ENCODE data around the gene TTC7B.

TTC7B gene

DNA sequence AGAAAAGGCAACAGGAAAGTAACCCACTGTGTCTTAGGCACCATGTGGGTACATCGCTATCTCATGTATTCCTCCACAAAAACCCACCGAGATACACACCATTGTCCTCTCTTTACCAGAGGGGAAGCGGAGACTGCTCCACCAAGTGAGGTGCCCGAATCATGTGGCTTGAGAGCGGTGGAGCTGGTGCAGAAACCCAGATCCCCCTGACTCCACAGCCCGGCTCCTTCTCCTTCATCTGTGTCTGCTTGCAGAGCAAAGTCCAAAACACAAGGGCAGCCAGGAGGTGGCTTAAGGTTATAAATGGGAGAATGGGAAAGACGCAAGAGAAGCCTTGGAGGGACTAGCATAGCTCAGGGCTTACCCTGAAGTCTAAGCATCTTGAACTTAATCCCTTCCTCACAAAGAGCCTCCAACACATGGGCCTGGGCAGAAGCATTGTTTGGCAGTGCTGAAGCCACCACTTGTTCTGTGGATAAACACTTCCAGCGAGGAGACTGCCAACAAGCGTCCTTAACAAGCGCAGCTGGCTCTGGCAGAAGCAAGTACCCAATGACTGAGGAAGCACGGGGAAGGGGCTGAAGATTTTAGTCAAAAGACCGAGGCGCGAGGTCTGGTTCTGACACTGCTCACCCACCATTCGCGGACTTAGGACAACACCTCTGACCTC lies 83.0 kb downstream of the TTC7B start:
- no peak for DNase-seq

DNA sequence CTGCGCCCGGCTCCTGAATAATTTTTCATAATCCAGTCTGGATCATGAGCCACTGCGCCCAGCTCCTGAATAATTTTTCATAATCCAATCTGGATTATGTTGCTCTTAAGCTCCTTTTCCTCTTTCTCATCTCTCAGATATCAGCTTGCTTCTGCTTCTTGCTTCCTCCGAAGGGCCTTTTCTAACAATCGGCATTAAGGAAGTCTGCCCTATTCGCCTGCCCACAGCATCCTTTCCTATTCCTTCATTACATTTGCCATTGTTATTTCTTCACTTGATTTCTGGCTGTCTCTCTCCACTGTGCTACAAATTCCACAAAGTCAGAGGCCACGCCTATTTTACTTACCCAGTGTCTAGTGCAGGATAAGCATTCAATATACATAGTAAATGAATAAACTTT lies 83.5 kb downstream of the TTC7B start:
- no peak for DNase-seq

DNA sequence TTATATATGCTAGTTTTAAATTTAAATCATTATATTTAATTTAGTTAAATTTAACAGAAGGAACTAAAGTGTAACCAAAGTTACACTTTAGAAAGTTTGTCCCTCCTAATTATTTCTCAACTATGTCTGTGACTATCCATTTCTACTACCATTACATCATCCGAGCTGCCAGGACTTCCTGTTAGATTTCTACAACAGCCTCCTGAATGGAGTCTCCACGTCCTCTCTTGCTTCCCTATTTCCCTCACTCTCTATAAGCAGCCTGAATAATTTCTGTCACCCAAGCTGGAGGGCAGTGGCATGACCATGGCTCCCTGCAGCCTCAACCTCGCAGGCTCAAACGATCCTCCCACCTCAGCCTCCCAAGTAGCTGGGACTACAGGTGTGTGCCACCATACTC lies 84.1 kb downstream of the TTC7B start:
- DNase-seq = no peak

DNA sequence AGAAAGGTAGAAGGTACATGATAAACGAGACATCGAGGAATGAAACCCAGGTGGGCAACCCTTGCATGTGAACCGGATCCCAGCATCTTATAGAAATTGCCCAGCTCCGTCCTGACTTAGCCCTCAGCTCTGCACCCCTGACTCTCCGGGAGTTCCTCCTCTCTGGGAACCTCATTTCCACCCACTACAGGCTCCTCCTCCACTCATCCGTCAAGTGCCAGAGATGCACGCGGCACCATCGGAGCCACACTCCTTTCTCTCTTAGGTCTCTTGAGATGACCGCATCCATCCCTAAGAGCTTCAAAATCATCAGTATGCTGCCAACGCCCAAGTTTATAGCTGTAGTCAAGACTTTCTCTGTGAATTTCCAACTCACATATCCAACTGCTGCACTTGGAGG lies 84.7 kb downstream of the TTC7B start:
- no peak for DNase-seq

DNA sequence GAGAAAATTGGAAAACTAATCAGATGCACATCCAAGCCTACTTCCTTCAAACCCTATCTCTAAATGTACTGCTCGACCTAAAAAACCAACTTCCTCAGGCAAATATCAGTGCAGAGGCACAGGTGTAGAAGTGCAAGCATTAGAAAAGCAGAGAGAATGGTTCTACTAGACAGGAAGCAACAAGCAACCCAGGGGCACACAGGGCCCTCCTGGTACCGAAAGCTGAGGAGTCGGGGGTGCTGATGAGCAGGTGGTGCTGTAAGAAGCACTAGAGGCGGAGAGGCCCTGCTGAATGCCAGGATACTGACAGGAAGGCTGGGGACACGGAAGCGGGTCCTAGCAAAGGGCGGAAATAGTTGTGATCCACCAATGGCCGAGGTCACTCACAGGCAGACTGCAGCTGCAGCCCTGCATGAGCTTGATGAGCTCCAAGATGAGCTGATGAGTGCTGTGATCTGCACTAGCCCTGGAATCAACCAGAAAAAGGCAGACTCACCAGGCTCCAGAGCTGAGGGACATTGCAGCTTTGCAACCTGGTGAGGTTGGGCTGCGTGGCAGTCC lies 85.9 kb downstream of the TTC7B start:
- DNase-seq = no peak

DNA sequence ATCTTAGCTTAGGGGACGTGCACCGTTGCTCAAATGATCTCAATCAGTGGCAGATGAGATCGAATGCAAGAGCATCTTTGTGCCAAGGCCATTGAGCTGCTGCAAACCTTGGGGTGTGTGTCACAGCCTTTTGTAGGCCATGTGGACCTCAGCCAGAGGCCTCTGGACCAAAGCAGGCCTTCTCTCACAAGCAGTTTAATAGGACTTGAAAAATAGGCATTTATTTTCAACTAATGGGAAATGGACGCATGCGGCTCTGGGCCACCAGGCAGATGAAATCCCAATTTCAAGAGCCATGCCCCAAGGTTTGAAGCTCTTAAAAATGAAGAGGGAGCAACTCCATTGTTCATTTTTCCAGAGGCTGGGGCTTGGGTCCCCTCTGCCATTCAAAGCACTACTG lies 87.3 kb downstream of the TTC7B start:
- no peak for DNase-seq

DNA sequence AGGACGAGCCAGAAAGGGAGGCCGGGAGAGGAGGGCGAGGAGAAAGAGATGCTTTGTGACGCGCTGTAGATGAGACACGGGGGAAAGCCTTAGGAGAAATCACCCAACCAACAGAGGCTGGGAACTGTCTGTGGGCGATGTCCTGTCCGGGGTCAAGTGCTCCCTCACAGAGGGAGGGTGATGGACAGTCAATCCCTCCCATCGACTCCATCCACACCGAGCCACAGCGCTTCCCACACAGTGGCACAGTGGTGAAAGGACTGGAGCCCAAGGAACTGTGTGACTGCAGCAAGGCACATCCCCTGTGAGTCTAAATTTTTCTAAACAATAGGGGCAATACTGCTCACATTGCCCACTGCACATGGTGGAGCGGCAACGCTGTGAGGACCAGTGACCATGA lies 89.1 kb downstream of the TTC7B start:
- no peak for DNase-seq

DNA sequence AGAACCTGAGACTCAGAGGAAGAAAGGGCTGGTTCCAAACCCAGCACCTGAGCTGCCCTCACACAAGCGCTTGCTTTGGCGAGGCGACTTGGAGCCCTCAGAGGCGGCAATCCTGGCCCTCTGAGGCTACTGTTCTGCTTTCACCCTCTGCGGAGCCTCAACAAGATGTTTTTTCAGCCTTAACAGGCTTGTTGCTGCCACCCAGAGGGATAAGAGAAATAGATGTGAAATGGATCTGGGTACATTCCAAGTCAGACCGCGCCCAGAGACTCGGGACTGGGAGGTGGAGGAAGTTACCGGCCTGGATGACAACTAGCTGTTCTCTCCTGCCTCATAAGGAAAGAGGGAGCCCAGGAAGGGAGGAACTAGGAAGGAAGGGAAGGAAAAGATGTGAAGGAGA lies 89.6 kb downstream of the TTC7B start:
- no peak for DNase-seq

DNA sequence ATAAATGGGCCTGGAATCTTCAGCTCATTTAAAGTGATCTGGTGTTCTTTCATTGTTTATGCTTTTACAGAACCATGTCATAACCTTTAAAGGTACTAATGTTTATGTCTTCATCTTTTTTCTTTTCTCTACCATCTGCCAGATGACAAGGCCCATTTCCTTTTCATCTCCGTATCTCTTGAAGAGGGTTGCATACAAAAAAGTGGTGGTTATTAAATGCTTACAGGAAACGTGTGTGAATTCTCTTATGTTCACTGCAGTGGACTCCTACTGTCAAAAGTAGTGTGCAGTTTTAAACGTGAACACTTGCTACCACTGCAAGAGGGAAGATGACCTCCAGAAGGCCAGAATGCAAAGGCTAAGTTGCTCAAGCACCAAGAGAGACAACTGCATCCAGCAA lies 91.4 kb downstream of the TTC7B start:
- DNase-seq = no peak

DNA sequence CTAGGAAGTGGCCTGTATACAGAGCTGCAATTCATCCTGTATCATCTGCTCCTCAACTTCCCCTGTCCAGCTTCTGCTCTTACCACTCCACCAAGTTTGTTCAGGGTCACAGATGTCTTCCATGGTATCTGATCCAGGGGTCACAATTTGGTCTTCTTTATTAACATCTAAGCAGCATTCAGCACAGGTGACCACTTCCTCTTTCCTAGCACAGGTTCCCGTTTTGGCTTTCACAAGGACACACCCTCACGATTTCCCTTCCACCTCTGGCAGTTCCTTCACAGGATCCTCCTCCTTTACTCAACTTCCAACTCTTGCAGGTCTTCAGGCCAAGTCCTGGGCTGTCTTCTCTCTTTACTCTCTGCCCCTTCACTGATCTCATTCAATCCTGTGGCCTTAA lies 93.6 kb downstream of the TTC7B start:
- DNase-seq = no peak

DNA sequence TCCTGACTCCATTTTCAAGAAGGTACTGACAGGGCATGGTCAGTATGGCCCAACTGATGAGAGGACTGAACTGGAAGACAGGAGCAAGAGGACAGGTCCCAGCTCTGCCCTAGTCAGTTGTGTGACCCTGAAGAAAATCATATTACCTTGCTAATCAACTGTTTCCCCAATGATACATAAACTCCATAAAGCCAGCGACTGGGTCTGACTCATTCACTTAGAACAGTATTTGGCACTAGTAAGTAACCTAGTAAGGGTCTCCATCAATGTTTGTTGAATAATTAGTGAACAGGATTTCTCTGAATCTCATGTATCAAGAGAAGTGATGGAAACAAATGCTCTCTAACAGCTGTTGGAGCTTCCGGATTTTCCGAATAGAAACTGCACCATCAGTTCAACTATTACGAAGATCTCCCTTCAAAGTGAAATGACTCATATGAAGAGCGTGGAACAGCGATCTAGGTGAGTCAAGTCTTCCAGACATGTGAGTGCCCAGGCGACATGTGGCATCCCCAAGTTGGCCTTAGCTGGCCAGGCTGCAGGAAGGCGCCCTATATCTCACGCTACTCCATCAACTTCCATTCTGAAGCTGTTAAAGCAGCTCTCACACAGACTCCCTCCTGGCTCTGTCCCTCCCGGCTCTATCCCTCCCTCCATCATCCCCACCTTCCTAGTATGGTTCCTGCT lies 94.5 kb downstream of the TTC7B start:
- DNase-seq = no peak

DNA sequence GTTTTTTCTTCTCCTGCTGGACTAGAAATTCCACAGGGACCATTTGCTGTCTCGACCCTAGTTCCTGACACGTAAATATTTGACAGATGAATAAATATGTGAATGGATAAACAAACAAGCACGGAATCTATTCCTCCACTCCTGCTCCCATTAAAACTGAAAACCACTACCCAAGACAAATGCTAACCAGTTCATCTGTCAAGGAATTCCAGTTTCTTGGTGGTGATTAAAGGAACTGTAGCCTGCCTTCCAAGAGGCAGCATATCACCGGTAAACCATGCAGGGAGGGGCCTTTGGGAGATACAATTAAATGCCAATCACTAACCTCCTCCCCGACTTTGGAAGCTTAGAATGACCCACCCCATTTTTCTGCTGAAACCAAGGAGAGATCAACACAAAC lies 95.4 kb downstream of the TTC7B start:
- no peak for DNase-seq

DNA sequence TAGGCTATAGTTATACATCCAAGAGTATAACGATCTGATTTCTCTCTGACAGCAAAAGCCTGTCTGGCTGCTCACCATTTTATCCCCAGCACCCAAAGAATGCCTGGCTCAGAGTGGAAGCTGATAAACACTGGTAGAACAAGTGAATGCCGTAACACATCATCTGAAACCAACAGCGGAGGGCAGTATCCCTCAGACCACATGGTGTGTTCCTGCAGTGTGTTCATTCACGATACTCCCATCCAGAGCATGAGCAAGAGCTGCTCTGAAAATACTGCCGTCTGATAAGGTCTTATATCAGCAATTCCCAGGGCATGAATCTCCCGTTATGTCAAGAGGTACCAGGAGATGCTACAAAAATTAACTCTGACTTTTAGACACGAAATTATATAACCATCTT lies 95.9 kb downstream of the TTC7B start:
- no peak for DNase-seq

DNA sequence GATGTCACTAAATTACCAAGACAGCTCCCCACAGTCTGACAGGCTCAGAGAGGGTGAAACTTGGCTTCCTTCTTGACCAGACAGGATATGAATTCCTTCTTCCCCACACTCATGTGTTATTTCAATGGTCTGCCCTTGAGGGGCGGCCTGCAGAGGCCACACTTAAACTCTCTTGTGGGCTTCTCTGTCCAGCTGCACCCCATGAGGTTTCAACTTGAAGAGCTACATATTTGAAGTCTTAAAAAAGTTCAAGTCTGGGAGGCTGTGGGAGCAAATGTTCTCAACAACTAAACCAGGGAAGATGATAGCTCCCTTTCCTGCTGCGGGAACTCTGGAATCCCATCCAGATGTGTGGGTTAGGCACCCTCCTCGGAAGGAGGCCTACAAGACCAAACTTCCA lies 98.3 kb downstream of the TTC7B start:
- DNase-seq = no peak

DNA sequence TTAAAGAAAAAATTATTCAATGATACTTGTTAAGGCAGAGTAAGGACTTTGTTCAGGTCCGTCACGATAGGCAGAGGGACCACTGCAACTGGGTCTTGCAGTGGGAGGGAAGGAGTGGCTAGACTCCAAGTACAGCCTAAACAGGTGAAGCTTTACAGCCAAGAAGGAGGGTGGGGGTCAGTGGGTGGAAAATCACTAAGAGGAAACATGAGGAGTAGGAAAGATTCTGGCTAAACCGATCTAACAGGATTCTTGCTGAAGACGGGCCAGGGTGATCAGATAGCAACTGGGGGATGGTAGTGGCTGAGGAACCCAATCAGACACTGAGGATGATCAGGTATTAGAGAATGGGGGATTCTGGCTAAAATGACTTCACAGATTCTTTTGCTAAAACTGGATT lies 100.2 kb downstream of the TTC7B start:
- DNase-seq = no peak

DNA sequence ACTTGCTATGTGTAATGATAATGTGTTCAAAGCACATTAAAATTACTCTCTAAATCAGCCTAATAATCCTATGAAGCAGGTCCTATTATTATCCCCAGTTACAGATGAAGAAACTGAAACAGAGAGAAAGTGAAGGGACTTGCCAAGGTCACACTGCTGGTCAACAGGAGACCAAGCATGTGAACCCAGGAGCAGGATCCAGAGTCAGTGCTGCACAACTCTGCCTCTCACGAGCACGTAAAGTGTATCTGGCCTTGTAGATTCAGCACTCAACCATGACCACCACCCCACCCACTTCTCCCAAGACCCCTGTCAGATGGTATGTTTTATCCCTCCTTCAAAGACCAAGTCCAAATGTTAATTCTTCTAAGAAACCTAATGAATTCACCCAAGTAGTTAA lies 100.7 kb downstream of the TTC7B start:
- DNase-seq = no peak

DNA sequence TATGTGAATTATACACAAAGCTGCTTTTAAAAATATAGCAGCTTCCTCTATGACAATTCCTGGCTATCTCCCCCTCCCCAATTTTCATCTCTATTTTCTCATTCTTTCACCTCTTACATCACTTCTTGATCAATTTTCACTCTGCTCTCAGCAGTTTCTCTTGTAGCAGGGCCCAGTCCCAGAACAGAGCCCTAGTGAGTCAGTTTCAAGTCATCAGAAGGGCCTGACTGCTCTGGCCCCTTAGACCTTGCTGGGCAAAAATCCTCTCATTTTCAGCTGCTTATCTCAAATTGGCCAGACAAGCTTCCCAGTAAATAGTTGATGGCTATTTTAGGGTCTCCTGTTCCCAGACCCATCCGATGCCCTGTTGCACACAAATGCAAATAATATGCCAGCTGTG lies 101.4 kb downstream of the TTC7B start:
- no peak for DNase-seq

DNA sequence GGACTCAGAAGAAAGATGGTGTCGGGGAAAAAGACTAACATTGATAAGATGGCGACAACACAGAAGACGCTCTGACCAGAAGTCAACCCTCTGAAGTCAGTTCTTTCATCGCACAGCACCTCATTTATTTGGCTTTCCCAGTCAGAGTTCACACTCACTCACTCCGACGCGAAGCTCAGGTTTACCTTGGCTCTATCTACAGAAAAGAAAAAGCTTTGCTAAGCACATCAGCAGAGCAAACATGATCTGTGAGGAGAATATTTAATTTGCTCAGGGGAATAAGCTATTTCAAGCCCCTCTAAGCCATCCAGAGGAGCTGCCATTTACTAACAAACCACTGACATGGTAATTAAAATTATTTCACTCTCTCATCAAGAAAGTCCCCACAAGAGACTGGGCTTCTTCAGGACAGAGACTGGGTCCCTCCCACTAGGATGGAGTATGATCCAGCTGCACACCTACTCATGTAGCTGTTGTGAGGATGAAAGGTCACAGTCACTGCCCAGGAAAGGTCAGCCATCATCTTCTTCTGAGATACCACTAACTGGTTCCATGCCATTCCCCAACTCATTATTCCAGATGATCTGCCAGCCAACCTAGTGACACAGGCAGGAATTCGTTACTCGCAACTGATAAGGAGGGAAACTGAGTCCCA lies 111.4 kb downstream of the TTC7B start:
- DNase-seq = no peak

DNA sequence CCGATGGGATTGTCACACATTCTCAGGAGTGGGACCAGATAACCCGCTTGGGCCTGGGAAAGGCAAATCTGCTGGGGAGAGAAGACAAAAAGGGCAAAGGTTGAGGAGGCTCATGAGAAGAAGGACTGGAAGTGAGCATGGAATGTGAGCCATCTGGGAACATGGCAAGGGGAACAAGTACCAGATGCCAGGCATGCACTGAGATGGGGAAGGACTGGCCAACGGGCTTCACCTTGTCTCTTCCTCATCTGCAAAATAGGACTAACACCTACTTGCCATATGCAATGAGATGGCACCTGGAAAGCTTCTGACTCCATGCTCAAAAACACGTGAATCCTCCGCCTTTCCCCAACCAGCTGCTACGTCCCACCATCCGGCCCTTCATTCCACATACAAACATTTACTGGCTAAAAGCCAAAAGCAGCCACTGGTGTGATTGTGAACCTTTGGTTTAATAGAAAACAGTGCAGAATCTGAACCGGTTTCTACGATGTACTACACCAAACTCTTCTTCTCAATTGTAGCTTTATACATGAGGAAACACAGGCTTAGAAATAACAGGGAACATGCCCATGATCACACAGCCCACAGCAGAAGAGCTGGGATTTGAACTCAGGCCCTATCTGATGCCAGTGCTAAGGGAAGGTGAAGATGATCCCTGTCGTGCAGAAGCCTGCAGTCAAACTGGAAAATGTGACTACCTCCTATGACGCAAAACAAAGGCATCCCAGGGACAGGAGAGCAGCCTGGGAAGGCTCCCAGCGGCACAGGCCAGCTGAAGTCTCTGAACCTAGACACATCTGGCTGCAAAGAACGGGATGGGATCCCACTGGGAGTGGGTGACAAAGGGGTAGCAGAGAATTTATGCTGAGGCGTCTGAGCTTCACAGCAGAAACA lies 112.1 kb downstream of the TTC7B start:
- DNase-seq = peak; percentile 18

DNA sequence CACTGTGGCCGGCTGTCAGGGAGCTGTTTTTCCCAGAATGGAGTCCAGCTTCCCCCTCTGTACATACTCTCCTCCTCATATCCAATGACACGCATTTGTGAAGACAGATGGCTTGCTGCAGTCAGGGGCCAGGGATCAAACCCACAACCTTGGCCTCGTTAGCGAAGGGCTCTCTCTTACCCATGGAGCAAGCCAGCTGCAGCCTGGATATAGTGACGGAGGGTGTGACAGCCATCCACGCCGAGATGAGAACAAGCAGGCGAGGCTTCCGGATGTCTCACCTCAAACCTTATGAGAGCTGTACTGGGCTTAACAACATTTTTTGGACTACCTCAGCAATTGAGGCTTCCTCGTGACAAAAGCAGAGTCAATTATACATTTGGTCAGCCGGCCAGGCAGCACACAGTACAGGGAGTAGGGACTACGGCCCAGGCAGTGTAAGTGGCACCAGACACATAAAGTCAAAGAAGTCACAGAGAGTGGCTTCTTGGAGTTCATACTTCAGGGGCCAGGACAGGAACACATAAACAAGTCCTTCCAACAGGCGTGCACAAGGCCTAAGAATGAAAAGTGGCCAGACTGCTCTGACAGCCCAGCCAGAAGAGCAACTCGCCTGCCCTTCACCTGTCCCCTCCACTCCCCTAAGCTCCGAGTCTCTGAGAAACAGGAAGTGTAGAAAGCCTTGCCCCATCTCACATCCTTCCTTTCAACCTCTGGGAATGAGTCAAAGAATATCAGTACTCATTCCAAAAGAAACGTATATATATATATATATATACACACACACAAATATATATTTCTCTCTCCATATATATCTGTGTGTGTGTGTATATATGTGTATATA lies 115.1 kb downstream of the TTC7B start:
- no peak for DNase-seq

DNA sequence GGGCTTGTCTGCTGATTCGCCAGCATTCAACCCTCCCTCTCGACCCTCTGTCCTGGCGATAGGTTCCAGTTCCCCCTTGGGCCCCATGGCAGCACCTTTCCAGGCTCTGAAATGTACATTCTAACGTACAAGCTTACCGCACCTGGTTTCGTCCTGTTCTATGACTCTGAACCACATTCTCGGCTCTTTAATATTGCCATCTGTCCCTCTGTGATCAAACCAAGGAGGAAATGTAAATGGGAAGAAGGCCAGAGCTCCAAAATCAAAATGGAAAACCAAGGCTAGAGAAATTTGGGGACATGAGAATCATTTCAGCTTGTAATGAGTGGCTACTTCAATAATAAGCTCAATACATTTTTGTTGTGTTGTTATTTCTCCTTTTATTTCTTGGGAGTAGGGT lies 117.2 kb downstream of the TTC7B start:
- peak; percentile 48 for DNase-seq

DNA sequence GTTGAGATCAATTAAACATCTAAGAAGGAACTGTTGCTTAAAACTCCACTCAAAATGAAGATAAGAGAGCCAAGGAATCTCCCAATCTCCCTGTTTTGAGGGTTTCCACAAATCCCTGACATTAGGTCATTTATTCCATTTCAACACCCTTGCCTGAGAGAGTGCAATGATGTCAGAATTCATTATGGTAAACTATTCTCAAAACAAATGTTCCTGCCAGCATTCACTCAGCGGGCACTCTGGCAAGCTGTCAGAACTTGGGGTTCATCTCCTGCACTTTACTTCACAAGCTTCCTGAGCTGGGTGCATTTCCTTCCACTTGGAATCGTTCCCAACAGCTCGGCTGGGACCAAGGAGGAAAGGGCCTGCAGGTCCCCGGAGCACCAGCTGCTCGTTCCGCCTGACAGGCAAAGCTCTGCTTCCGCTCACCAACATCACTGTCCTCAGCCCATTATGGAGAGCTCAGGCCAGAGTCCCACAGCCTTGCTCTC lies 117.8 kb downstream of the TTC7B start:
- peak; percentile 95 for DNase-seq
